Astrocyte of the cerebellum (primary cell): ENCODE data around the gene FER.

Experiments
- DNase-seq: peaks from one replicate; pipeline ENCODE4 v3.0.0-alpha.2; 2011; ENCODE audit warnings: low read depth
- H3K4me3 ChIP-seq: 2 replicates; pipeline ENCODE4 v1.5.1; 2011; ENCODE audit warnings: mild to moderate bottlenecking, low read depth, low read length, moderate library complexity
- CTCF ChIP-seq: IDR thresholded peaks from 2 replicates; pipeline ENCODE4 v1.5.1; 2012; ENCODE audit warnings: low read length, low read depth, moderate library complexity, mild to moderate bottlenecking; ENCODE audit errors: missing control alignments
- in situ Hi-C: cut with HindIII; loops from 2 replicates; pipeline ENCODE4 v1.10.0; 2017; ENCODE audit warnings: low sequenced_read_pairs

Gene FER

GRCh38 chr5:109060378-109061025 is 312.8 kb downstream of the FER start:
- no peak for DNase-seq
- H3K4me3 ChIP-seq: no peak overlapping the region
- no peak for TF ChIP-seq CTCF
- in situ Hi-C loops: no loop called here

- in situ Hi-C loops: no loop called here
- DNase-seq: no peak
- no peak overlapping the region for H3K4me3 ChIP-seq
- no peak for TF ChIP-seq CTCF
Measured at GRCh38 chr5:109062664-109063063, 315.0 kb downstream of the FER start.

- H3K4me3 ChIP-seq: no peak overlapping the region
- no peak for TF ChIP-seq CTCF
- in situ Hi-C loops: no loop called here
- DNase-seq: no peak
Measured at GRCh38 chr5:109063223-109063622, 315.5 kb downstream of the FER start.

- no peak overlapping the region for H3K4me3 ChIP-seq
Measured at GRCh38 chr5:109076741-109077140, 329.0 kb downstream of the FER start.

GRCh38 chr5:109078448-109078847 is 330.8 kb downstream of the FER start:
- no peak overlapping the region for H3K4me3 ChIP-seq
- in situ Hi-C loops: no loop called here
- no peak for TF ChIP-seq CTCF

More at GRCh38 chr5:109076741-109077140, 329.0 kb downstream of the FER start:
- no peak for TF ChIP-seq CTCF
- in situ Hi-C loops: no loop called here
- DNase-seq: no peak

GRCh38 chr5:109080481-109080880 is 332.8 kb downstream of the FER start:
- no peak for DNase-seq
- no peak overlapping the region for H3K4me3 ChIP-seq
- in situ Hi-C loops: no loop called here
- TF ChIP-seq CTCF: no peak

More at GRCh38 chr5:109078448-109078847, 330.8 kb downstream of the FER start:
- no peak for DNase-seq
